GM21367 (cell line): ENCODE data around the gene SYNE1.
"Not testable (repeated sequence)": the region's sequence is repeated elsewhere in the genome, so short reads cannot be mapped to it uniquely, and the experiment has no call there.

ENCODE experiments used
- ATAC-seq: cut with Tn5 transposase; IDR thresholded peaks from one replicate; pipeline ENCODE4 v1.9.1; 2021; ENCODE audit not compliant: unreplicated experiment

Gene SYNE1

GRCh38 chr6:152151920-152152319 is 485.2 kb downstream of the SYNE1 start:
- ATAC-seq = no peak

GRCh38 chr6:152150196-152150595 is 487.0 kb downstream of the SYNE1 start:
- no peak for ATAC-seq

GRCh38 chr6:152148412-152148811 is 488.8 kb downstream of the SYNE1 start:
- no peak for ATAC-seq

GRCh38 chr6:152147269-152147668 is 489.9 kb downstream of the SYNE1 start:
- ATAC-seq = no peak

- no peak for ATAC-seq
These were observed 490.8 kb downstream of the SYNE1 start for GRCh38 chr6:152146385-152146784.

GRCh38 chr6:152143359-152143758 is 493.8 kb downstream of the SYNE1 start:
- no peak for ATAC-seq

- ATAC-seq = no peak
These were observed 495.1 kb downstream of the SYNE1 start for GRCh38 chr6:152142105-152142504.

GRCh38 chr6:152138344-152138743 is 498.8 kb downstream of the SYNE1 start:
- not testable (repeated sequence) for ATAC-seq

- no peak for ATAC-seq
These were observed 500.7 kb downstream of the SYNE1 start for GRCh38 chr6:152136449-152136825.

GRCh38 chr6:152135755-152136448 is 501.3 kb downstream of the SYNE1 start:
- no peak for ATAC-seq

GRCh38 chr6:152130441-152130840 is 506.7 kb downstream of the SYNE1 start:
- no peak for ATAC-seq

GRCh38 chr6:152129691-152130151 is 507.4 kb downstream of the SYNE1 start:
- no peak for ATAC-seq

GRCh38 chr6:152127432-152128165 is 509.6 kb downstream of the SYNE1 start:
- ATAC-seq = no peak

- ATAC-seq = peak; percentile 77
These were observed 512.6 kb downstream of the SYNE1 start for GRCh38 chr6:152124429-152125074.

- ATAC-seq = no peak
These were observed 514.1 kb downstream of the SYNE1 start for GRCh38 chr6:152123076-152123475.

GRCh38 chr6:152122434-152122833 is 514.7 kb downstream of the SYNE1 start:
- no peak for ATAC-seq

- ATAC-seq = no peak
These were observed 515.3 kb downstream of the SYNE1 start for GRCh38 chr6:152121910-152122309.

- no peak for ATAC-seq
These were observed 517.3 kb downstream of the SYNE1 start for GRCh38 chr6:152119831-152120230.

GRCh38 chr6:152118678-152119077 is 518.5 kb downstream of the SYNE1 start:
- no peak for ATAC-seq

- no peak for ATAC-seq
These were observed 518.9 kb downstream of the SYNE1 start for GRCh38 chr6:152118224-152118623.

GRCh38 chr6:152117156-152118133 is 519.7 kb downstream of the SYNE1 start:
- ATAC-seq = peak; percentile 81
